Kidney epithelial cell (primary cell): Measurements from ENCODE around the gene APOBEC3F. TPM values are rescaled to one million over a fixed set of nuclear protein-coding genes. Genes with fewer than 3 reads are reported as not detected.
"Not testable (repeated sequence)": the region's sequence is repeated elsewhere in the genome, so short reads cannot be mapped to it uniquely, and the experiment has no call there.

Experiments
- DNase-seq: peaks from one replicate; pipeline ENCODE4 v3.0.0-alpha.2; 2010; ENCODE audit warnings: low read depth
- H3K27me3 ChIP-seq: 2 replicates; pipeline ENCODE4 v1.6.0; 2011; ENCODE audit warnings: low read length; ENCODE audit not compliant: control insufficient read depth, insufficient read depth
- H3K36me3 ChIP-seq: 2 replicates; pipeline ENCODE4 v1.5.1; 2011; ENCODE audit warnings: low read length; ENCODE audit not compliant: control insufficient read depth, insufficient read depth
- H3K4me3 ChIP-seq: 2 replicates; pipeline ENCODE4 v1.5.1; 2011; ENCODE audit warnings: low read depth, mild to moderate bottlenecking, control low read depth, low read length
- CTCF ChIP-seq: IDR thresholded peaks from 2 replicates; pipeline ENCODE4 v1.5.1; 2011; ENCODE audit warnings: mild to moderate bottlenecking, moderate library complexity, low read length, control low read depth, inconsistent platforms; ENCODE audit not compliant: insufficient read depth, poor library complexity, severe bottlenecking
- total RNA-seq: library from RNA; depleted of rRNA; stranded (reverse); fragments of >200 nt; gene quantifications from 2 replicates; pipeline ENCODE4 v1.2.3, GENCODE V29; 2015

Gene APOBEC3F
- total RNA-seq, 1 donor from 2014 or later: 7.5 TPM

- Histone ChIP-seq H3K36me3 (no peaks in the 10 kb centered on the region), H3K4me3 (no peak overlapping the region), H3K27me3 (no peaks in the 10 kb centered on the region)
- TF ChIP-seq CTCF: no peak
- no peak for DNase-seq
Observed at GRCh38 chr22:39017596-39018365, 22.9 kb upstream of the APOBEC3F start.

DNA sequence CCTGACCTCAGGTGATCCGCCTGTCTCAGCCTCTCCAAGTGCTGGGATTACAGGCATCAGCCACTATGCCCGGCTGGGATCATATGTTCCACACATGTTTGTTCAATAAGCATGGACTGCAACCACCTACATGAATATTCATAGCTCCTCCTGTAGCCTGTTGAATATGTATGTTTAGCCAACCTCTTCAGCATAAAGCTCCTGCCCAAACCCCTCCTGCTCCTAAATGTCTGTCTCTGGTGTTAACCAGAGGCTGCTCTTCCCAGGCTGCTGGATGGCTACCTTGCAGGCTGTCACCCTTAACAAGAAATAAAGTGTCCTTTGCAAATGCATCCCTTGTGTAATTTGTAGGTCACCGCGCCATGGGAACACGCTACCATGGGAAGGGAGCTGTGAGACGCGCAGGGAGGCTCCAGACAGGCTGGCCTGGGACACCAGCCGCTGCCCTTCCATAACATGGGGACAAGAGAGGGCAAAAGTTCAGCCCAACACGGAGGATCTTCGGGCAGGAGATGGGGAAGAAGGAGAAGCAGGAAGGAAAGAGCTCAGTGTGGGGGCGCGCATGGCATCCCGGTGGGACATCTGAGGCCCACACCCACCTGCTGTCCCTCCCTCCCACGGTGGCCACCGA, 20.5 kb upstream of the APOBEC3F start:
- not testable (repeated sequence) for H3K36me3 ChIP-seq, DNase-seq, H3K4me3 ChIP-seq, H3K27me3 ChIP-seq

GRCh38 chr22:39021552-39022250, 19.0 kb upstream of the APOBEC3F start:
- Histone ChIP-seq H3K4me3 (no peak overlapping the region), H3K27me3 (no peaks in the 10 kb centered on the region), H3K36me3 (no peaks in the 10 kb centered on the region)
- TF ChIP-seq CTCF: no peak
- DNase-seq: no peak

DNA sequence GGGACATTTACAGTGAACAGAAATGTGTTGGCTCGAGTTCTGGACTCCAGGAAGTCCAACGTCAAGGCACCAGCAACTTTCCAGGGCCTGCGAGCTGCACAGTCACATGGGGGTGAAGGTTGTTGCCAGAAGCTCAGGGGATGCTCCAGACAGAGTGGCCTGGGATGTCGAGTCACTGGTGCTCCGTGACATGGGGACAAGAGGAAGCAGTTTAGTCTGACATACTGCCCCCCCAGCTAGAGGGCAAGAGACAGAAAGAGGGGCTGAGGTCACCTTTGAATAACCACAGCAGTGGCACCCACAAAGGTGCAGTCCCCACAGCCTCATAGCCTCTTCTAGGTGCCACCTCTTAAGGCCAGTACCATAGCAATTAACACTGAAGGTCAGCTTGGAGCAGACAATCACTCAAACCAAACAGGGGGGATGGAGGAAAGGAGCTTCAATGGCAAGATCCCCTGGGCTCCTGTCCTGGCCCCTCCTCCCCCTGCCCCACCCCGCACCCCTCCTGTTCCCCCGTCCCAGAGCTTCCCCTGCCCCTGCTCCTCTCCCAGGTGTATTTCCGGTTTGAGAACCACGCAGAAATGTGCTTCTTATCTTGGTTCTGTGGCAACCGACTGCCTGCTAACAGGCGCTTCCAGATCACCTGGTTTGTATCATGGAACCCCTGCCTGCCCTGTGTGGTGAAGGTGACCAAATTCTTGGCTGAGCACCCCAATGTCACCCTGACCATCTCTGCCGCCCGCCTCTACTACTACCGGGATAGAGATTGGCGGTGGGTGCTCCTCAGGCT, 15.9 kb upstream of the APOBEC3F start:
- Histone ChIP-seq H3K4me3 (no peak overlapping the region), H3K27me3 (no peaks in the 10 kb centered on the region), H3K36me3 (no peaks in the 10 kb centered on the region)
- no peak for TF ChIP-seq CTCF
- DNase-seq: no peak

- no peak for TF ChIP-seq CTCF
- no peak for DNase-seq
- Histone ChIP-seq H3K36me3 (no peaks in the 10 kb centered on the region), H3K27me3 (no peaks in the 10 kb centered on the region), H3K4me3 (no peak overlapping the region)
Observed at GRCh38 chr22:39026509-39027150, 14.0 kb upstream of the APOBEC3F start.
